GM12872 (cell line): Measurements from ENCODE around the gene IFNGR1.

ENCODE experiments used
- CTCF ChIP-seq: IDR thresholded peaks from 3 replicates; pipeline ENCODE4 v1.5.1; 2011; ENCODE audit warnings: low read depth, mild to moderate bottlenecking, low read length, moderate library complexity; ENCODE audit not compliant: insufficient read depth

The IFNGR1 gene

GRCh38 chr6:137246791-137247202 lies 27.6 kb upstream of the IFNGR1 start:
- TF ChIP-seq CTCF, result no peak

- no peak for TF ChIP-seq CTCF
Measured at GRCh38 chr6:137246164-137246563, 27.0 kb upstream of the IFNGR1 start.

GRCh38 chr6:137241481-137242038 lies 22.4 kb upstream of the IFNGR1 start:
- no peak for TF ChIP-seq CTCF

GRCh38 chr6:137240168-137240567 lies 21.0 kb upstream of the IFNGR1 start:
- no peak for TF ChIP-seq CTCF

- TF ChIP-seq CTCF, result no peak
Measured at GRCh38 chr6:137237413-137238170, 18.4 kb upstream of the IFNGR1 start.

GRCh38 chr6:137236581-137237355 lies 17.6 kb upstream of the IFNGR1 start:
- no peak for TF ChIP-seq CTCF

GRCh38 chr6:137235686-137236085 lies 16.5 kb upstream of the IFNGR1 start:
- no peak for TF ChIP-seq CTCF
